WTC11 (cell line): ENCODE results near the gene TSKU. TPM values are rescaled to one million over a fixed set of nuclear protein-coding genes. Genes with fewer than 3 reads are reported as not detected.

ENCODE experiments used
- ATAC-seq: fragments of 200-7000 bp; cut with Tn5 transposase; 2 replicates; pipeline ENCODE4 v1.10.0; 2021; ENCODE audit warnings: mild to moderate bottlenecking, moderate library complexity
- CTCF ChIA-PET: fragments of 300-600 bp; sonication (Branson Sonifier 250); formaldehyde crosslinking; loops from one replicate; lab custom pipeline; 2021; ENCODE audit warnings: antibody characterized with exemption; lab: Charles Lee
- POLR2A ChIA-PET: fragments of 350-600 bp; sonication (Branson Sonifier 250); formaldehyde crosslinking; loops from one replicate; lab custom pipeline; 2021; ENCODE audit warnings: antibody characterized with exemption; lab: Charles Lee
- DNase-seq: peaks from one replicate; pipeline ENCODE4 v3.0.0; 2021; ENCODE audit warnings: low spot score
- H3K27ac Mint-ChIP-seq: 2 replicates; pipeline ENCODE4 v1.8.0; 2021; ENCODE audit warnings: mixed read lengths
- H3K27me3 Mint-ChIP-seq: 2 replicates; pipeline ENCODE4 v1.8.0; 2021; ENCODE audit warnings: low read depth, mild to moderate bottlenecking, moderate library complexity, mixed read lengths
- H3K36me3 Mint-ChIP-seq: 2 replicates; pipeline ENCODE4 v1.8.0; 2021; ENCODE audit warnings: mixed read lengths
- H3K4me1 Mint-ChIP-seq: 2 replicates; pipeline ENCODE4 v1.8.0; 2022; ENCODE audit warnings: mixed read lengths
- H3K4me3 Mint-ChIP-seq: 2 replicates; pipeline ENCODE4 v1.8.0; 2021; ENCODE audit warnings: mild to moderate bottlenecking, moderate library complexity, mixed read lengths
- H3K9me3 Mint-ChIP-seq: 2 replicates; pipeline ENCODE4 v1.8.0; 2021; ENCODE audit warnings: mixed read lengths
- ATF3 ChIP-seq: sonication (generic); formaldehyde crosslinking; conservative IDR thresholded peaks from 2 replicates; pipeline ENCODE4 v1.8.1; 2022; ENCODE audit warnings: mild to moderate bottlenecking, missing genetic modification reagents
- E2F5 ChIP-seq: sonication (generic); formaldehyde crosslinking; IDR thresholded peaks from 2 replicates; pipeline ENCODE4 v1.8.1; 2022; ENCODE audit warnings: mild to moderate bottlenecking, moderate library complexity, missing genetic modification reagents
- EMX1 ChIP-seq: fragments of 250-450 bp; sonication (Bioruptor Pico); IDR thresholded peaks from 2 replicates; pipeline ENCODE4 v1.8.0; 2021; ENCODE audit warnings: mild to moderate bottlenecking
- GRHL2 ChIP-seq: fragments of 250-450 bp; sonication (Bioruptor Pico); IDR thresholded peaks from 2 replicates; pipeline ENCODE4 v1.8.0; 2022; ENCODE audit warnings: mild to moderate bottlenecking, moderate library complexity; ENCODE audit not compliant: insufficient replicate concordance, severe bottlenecking
- KAT7 ChIP-seq: sonication (generic); formaldehyde crosslinking; IDR thresholded peaks from 2 replicates; pipeline ENCODE4 v1.8.1; 2023; ENCODE audit warnings: missing genetic modification reagents, mild to moderate bottlenecking, borderline replicate concordance
- OVOL2 ChIP-seq: fragments of 250-450 bp; sonication (Bioruptor Pico); IDR thresholded peaks from 2 replicates; pipeline ENCODE4 v1.9.0; 2021; ENCODE audit warnings: mild to moderate bottlenecking, borderline replicate concordance
- PRRX2 ChIP-seq: fragments of 250-450 bp; sonication (Bioruptor Pico); IDR thresholded peaks from 2 replicates; pipeline ENCODE4 v1.8.0; 2021; ENCODE audit warnings: mild to moderate bottlenecking
- RELA ChIP-seq: sonication (generic); formaldehyde crosslinking; IDR thresholded peaks from 2 replicates; pipeline ENCODE4 v1.8.1; 2022; ENCODE audit warnings: missing genetic modification reagents, mild to moderate bottlenecking, borderline replicate concordance
- SMAD4 ChIP-seq: sonication (generic); formaldehyde crosslinking; IDR thresholded peaks from 2 replicates; pipeline ENCODE4 v1.8.0; 2022; ENCODE audit warnings: mild to moderate bottlenecking, missing genetic modification reagents
- ZNF138 ChIP-seq: sonication (generic); formaldehyde crosslinking; conservative IDR thresholded peaks from 2 replicates; pipeline ENCODE4 v1.8.1; 2022; ENCODE audit warnings: mild to moderate bottlenecking, moderate library complexity, missing genetic modification reagents
- ZNF232 ChIP-seq: sonication (generic); formaldehyde crosslinking; IDR thresholded peaks from 2 replicates; pipeline ENCODE4 v1.8.0; 2022; ENCODE audit warnings: mild to moderate bottlenecking, missing genetic modification reagents
- ZNF263 ChIP-seq: sonication (generic); formaldehyde crosslinking; IDR thresholded peaks from 2 replicates; pipeline ENCODE4 v1.8.1; 2022; ENCODE audit warnings: low read depth, mild to moderate bottlenecking, moderate library complexity, missing genetic modification reagents
- ZNF317 ChIP-seq: sonication (generic); formaldehyde crosslinking; IDR thresholded peaks from 2 replicates; pipeline ENCODE4 v1.8.1; 2023; ENCODE audit warnings: low read depth, mild to moderate bottlenecking, moderate library complexity, missing genetic modification reagents, borderline replicate concordance
- total RNA-seq: library from RNA; stranded (reverse); gene quantifications from 3 replicates; pipeline ENCODE4 v1.2.3, GENCODE V29; 2021
- TF ChIP-seq, protein P1 (sequence below): sonication (generic); formaldehyde crosslinking; IDR thresholded peaks from 2 replicates; pipeline ENCODE4 v1.8.1; 2023; ENCODE audit warnings: mild to moderate bottlenecking, moderate library complexity, missing genetic modification reagents
- TF ChIP-seq, protein P2 (sequence below): sonication (generic); formaldehyde crosslinking; IDR thresholded peaks from 2 replicates; pipeline ENCODE4 v1.8.0; 2023; ENCODE audit warnings: missing genetic modification reagents, mild to moderate bottlenecking, borderline replicate concordance
- TF ChIP-seq, protein P3 (sequence below): sonication (generic); formaldehyde crosslinking; IDR thresholded peaks from 2 replicates; pipeline ENCODE4 v1.8.0; 2023; ENCODE audit warnings: missing genetic modification reagents

TSKU gene
- total RNA-seq, 1 experiment from 2014 or later, result 30.3 TPM

DNA sequence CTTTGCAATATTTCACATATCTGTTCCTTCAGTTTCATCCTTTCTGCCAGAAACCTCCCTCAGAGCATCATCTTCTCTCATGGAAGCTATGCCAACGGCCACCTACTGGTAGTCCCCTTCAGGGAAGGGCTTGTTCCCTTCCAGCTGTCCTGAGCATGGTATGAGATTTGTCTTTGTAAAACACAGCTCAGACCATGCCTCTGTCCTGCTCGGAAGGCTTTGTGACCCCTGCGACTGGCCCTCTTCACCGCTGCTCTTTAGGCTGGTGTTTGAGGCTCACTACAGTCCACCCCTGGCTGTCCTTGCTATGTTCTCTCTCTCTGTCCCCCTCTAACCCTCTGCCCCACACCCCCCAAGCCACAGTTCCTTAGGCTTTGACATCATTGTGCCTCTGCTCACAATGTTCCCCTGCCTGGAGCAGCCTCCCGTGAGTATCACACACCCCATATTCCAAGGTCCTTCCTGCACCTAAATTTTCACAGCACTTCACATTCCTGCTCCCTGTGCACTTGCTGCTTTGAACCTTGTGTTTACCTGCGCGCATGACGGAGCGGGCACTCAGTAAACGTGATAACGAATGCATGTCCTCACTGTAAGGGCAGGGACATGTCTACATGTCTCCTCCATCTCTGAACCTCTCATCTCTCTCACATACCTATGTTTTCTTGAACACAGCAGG, 53.6 kb downstream of the TSKU start:
- Mint-ChIP-seq H3K4me3 (no peak overlapping the region), H3K27me3 (peaks cover 1% of the 10 kb centered on the region; the same call in 1 of the 2 replicates), H3K9me3 (no peaks in the 10 kb centered on the region), H3K4me1 (peaks cover 12% of the 10 kb centered on the region), H3K27ac (no peak overlapping the region), H3K36me3 (no peaks in the 10 kb centered on the region)
- POLR2A ChIA-PET, result no interaction called here
- TF ChIP-seq SMAD4 (no peak), ZNF232 (CRISPR knock-in tag) (no peak), E2F5 (CRISPR knock-in tag) (no peak), OVOL2 (CRISPR knock-in tag) (no peak), ZNF263 (CRISPR knock-in tag) (no peak), EMX1 (CRISPR knock-in tag) (no peak), ZNF138 (CRISPR knock-in tag) (no peak), PRRX2 (CRISPR knock-in tag) (no peak), KAT7 (CRISPR knock-in tag) (no peak), ATF3 (CRISPR knock-in tag) (no peak), ZNF317 (CRISPR knock-in tag) (no peak), GRHL2 (no peak), RELA (no peak)
- TF ChIP-seq, protein P1, sequence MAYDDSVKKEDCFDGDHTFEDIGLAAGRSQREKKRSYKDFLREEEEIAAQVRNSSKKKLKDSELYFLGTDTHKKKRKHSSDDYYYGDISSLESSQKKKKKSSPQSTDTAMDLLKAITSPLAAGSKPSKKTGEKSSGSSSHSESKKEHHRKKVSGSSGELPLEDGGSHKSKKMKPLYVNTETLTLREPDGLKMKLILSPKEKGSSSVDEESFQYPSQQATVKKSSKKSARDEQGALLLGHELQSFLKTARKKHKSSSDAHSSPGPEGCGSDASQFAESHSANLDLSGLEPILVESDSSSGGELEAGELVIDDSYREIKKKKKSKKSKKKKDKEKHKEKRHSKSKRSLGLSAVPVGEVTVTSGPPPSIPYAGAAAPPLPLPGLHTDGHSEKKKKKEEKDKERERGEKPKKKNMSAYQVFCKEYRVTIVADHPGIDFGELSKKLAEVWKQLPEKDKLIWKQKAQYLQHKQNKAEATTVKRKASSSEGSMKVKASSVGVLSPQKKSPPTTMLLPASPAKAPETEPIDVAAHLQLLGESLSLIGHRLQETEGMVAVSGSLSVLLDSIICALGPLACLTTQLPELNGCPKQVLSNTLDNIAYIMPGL (CRISPR knock-in tag), result no peak
- TF ChIP-seq, protein P2, sequence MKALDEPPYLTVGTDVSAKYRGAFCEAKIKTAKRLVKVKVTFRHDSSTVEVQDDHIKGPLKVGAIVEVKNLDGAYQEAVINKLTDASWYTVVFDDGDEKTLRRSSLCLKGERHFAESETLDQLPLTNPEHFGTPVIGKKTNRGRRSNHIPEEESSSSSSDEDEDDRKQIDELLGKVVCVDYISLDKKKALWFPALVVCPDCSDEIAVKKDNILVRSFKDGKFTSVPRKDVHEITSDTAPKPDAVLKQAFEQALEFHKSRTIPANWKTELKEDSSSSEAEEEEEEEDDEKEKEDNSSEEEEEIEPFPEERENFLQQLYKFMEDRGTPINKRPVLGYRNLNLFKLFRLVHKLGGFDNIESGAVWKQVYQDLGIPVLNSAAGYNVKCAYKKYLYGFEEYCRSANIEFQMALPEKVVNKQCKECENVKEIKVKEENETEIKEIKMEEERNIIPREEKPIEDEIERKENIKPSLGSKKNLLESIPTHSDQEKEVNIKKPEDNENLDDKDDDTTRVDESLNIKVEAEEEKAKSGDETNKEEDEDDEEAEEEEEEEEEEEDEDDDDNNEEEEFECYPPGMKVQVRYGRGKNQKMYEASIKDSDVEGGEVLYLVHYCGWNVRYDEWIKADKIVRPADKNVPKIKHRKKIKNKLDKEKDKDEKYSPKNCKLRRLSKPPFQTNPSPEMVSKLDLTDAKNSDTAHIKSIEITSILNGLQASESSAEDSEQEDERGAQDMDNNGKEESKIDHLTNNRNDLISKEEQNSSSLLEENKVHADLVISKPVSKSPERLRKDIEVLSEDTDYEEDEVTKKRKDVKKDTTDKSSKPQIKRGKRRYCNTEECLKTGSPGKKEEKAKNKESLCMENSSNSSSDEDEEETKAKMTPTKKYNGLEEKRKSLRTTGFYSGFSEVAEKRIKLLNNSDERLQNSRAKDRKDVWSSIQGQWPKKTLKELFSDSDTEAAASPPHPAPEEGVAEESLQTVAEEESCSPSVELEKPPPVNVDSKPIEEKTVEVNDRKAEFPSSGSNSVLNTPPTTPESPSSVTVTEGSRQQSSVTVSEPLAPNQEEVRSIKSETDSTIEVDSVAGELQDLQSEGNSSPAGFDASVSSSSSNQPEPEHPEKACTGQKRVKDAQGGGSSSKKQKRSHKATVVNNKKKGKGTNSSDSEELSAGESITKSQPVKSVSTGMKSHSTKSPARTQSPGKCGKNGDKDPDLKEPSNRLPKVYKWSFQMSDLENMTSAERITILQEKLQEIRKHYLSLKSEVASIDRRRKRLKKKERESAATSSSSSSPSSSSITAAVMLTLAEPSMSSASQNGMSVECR (CRISPR knock-in tag), result no peak
- TF ChIP-seq, protein P3, sequence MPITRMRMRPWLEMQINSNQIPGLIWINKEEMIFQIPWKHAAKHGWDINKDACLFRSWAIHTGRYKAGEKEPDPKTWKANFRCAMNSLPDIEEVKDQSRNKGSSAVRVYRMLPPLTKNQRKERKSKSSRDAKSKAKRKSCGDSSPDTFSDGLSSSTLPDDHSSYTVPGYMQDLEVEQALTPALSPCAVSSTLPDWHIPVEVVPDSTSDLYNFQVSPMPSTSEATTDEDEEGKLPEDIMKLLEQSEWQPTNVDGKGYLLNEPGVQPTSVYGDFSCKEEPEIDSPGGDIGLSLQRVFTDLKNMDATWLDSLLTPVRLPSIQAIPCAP, result no peak
- CTCF ChIA-PET, result interaction anchor here (1.0 to 3.6 kb wide), 6 partner anchors 28 to 115 kb away, joined by 3 to 25 read pairs (median 8); no protein-coding TSS in a partner anchor
- DNase-seq (no peak), ATAC-seq (no peak)
